CD14-positive monocyte (primary cell): Measurements from ENCODE around the gene KCNJ5. TPM values are rescaled to one million over a fixed set of nuclear protein-coding genes. Genes with fewer than 3 reads are reported as not detected.
A peak's percentile ranks its signal among the peaks of the same experiment; 100 is the strongest.

Experiments
- DNase-seq, 3 donors: peaks; one replicate each; pipeline ENCODE4 v3.0.0-alpha.2; 2011 to 2022
- H2AFZ ChIP-seq: 2 replicates; pipeline ENCODE4 v1.6.0; 2012; ENCODE audit warnings: mild to moderate bottlenecking, low read depth, low read length, inconsistent platforms; ENCODE audit not compliant: insufficient read depth, poor library complexity, severe bottlenecking
- H3K27ac ChIP-seq, 2 donors: 1 replicate in 1 of 2; 2 replicates in 1 of 2; pipeline ENCODE4 v1.5.1; 2012 to 2013; ENCODE audit warnings: low read length in 2 of 2, control low read depth in 1 of 2, inconsistent platforms in 1 of 2, low read depth in 1 of 2, mild to moderate bottlenecking in 1 of 2
- H3K27me3 ChIP-seq, 2 donors: one replicate each; pipeline versions ENCODE4 v1.6.0 to v1.6.1; 2011 to 2013; ENCODE audit warnings: low read length in 2 of 2; ENCODE audit not compliant: control insufficient read depth in 2 of 2, insufficient read depth in 2 of 2
- H3K36me3 ChIP-seq, 2 donors: replicated peaks in 1 of 2; 1 replicate in 1 of 2; 2 replicates in 1 of 2; pipeline versions ENCODE4 v1.5.1 to v1.6.1; 2012 to 2013; ENCODE audit warnings: low read length in 2 of 2, control low read depth in 1 of 2, inconsistent platforms in 1 of 2, mild to moderate bottlenecking in 1 of 2; ENCODE audit not compliant: insufficient read depth in 2 of 2, control insufficient read depth in 1 of 2
- H3K4me1 ChIP-seq, 2 donors: 1 replicate in 1 of 2; 2 replicates in 1 of 2; pipeline versions ENCODE4 v1.5.1 to v1.6.1; 2012 to 2013; ENCODE audit warnings: low read length in 2 of 2, control low read depth in 1 of 2, inconsistent platforms in 1 of 2, mild to moderate bottlenecking in 1 of 2, moderate library complexity in 1 of 2; ENCODE audit not compliant: insufficient read depth in 2 of 2, control insufficient read depth in 1 of 2
- H3K4me2 ChIP-seq: replicated peaks from 2 replicates; pipeline ENCODE3; 2012; ENCODE audit warnings: low read length, moderate library complexity, mild to moderate bottlenecking; ENCODE audit not compliant: poor library complexity, severe bottlenecking; ENCODE audit errors: extremely low read depth
- H3K4me3 ChIP-seq, 3 experiments: fragments of 200-600 bp in 1 of 3; sonication (generic) in 1 of 3; replicated peaks in 1 of 3; 1 replicate in 2 of 3; 2 replicates in 1 of 3; pipeline ENCODE4 v1.5.1; 2011 to 2013; ENCODE audit warnings: low read length in 3 of 3, mild to moderate bottlenecking in 3 of 3, control low read depth in 2 of 3, low read depth in 2 of 3, inconsistent platforms in 1 of 3, moderate library complexity in 1 of 3
- H3K79me2 ChIP-seq: 2 replicates; pipeline ENCODE4 v1.6.0; 2012; ENCODE audit warnings: mild to moderate bottlenecking, control low read depth, inconsistent platforms, low read length, moderate library complexity; ENCODE audit not compliant: insufficient read depth
- H3K9ac ChIP-seq: 2 replicates; pipeline ENCODE4 v1.6.0; 2017; ENCODE audit warnings: low read length, mild to moderate bottlenecking; ENCODE audit not compliant: insufficient read depth, poor library complexity, severe bottlenecking
- H3K9me3 ChIP-seq, 2 donors: replicated peaks in 1 of 2; 1 replicate in 1 of 2; 2 replicates in 1 of 2; pipeline versions ENCODE4 v1.5.1 to v1.6.1; 2012 to 2013; ENCODE audit warnings: low read length in 2 of 2, control low read depth in 1 of 2; ENCODE audit not compliant: control insufficient read depth in 1 of 2, insufficient read depth in 1 of 2
- H4K20me1 ChIP-seq: 2 replicates; pipeline ENCODE4 v1.6.0; 2012; ENCODE audit warnings: mild to moderate bottlenecking, low read length, control low read depth, moderate library complexity; ENCODE audit not compliant: insufficient read depth
- H3K27ac Mint-ChIP-seq, 7 donors: one replicate each; pipeline ENCODE4 v1.8.0; 2020; ENCODE audit warnings: mild to moderate bottlenecking in 7 of 7, mixed read lengths in 7 of 7, moderate library complexity in 6 of 7, inconsistent platforms in 2 of 7
- H3K27me3 Mint-ChIP-seq, 3 donors: one replicate each; pipeline ENCODE4 v1.8.0; 2021 to 2022; ENCODE audit warnings: low read depth in 3 of 3, mild to moderate bottlenecking in 3 of 3, mixed read lengths in 3 of 3, moderate library complexity in 3 of 3, inconsistent platforms in 1 of 3
- H3K36me3 Mint-ChIP-seq, 2 donors: one replicate each; pipeline ENCODE4 v1.8.0; 2020; ENCODE audit warnings: mixed read lengths in 2 of 2, inconsistent platforms in 1 of 2, mild to moderate bottlenecking in 1 of 2
- H3K4me1 Mint-ChIP-seq: one replicate; pipeline ENCODE4 v1.8.0; 2020; ENCODE audit warnings: mild to moderate bottlenecking, mixed read lengths
- H3K4me3 Mint-ChIP-seq, 2 donors: one replicate each; pipeline ENCODE4 v1.8.0; 2020; ENCODE audit warnings: mild to moderate bottlenecking in 2 of 2, mixed read lengths in 2 of 2, moderate library complexity in 1 of 2
- H3K9me3 Mint-ChIP-seq, 7 donors: one replicate each; pipeline ENCODE4 v1.8.0; 2020 to 2022; ENCODE audit warnings: mixed read lengths in 7 of 7, mild to moderate bottlenecking in 6 of 7, moderate library complexity in 6 of 7, inconsistent platforms in 2 of 7
- WGBS: methylation state at CpG from one replicate; pipeline ENCODE4 v1.1.5; 2013; ENCODE audit warnings: missing lambda C conversion rate; ENCODE audit not compliant: insufficient coverage; 5-methylcytosine and 5-hydroxymethylcytosine counted together
- intact Hi-C, 2 donors: fragments of 100-400 bp; cut with micrococcal nuclease; formaldehyde crosslinking; loops; one replicate each; pipeline versions ENCODE4 v1.15.0 to v1.15.1; 2023
- polyA plus RNA-seq, 3 donors: library from polyadenylated mRNA; depleted of rRNA in 1 of 3; unstranded in 2 of 3; stranded (reverse) in 1 of 3; fragments of 300-500 nt in 2 of 3; fragments of >200 nt in 1 of 3; fragmentation: Illumina TruSeq in 2 of 3; gene quantifications; 1 replicate in 2 of 3; 2 replicates in 1 of 3; pipeline ENCODE4 v1.2.3, GENCODE V29; 2012 to 2021
- TF ChIP-seq, protein P1 (sequence below): fragments of 200-600 bp; IDR thresholded peaks from one replicate; pipeline ENCODE4 v1.8.0; 2022; ENCODE audit warnings: antibody characterized with exemption, mild to moderate bottlenecking

Gene KCNJ5
- polyA plus RNA-seq, 3 donors: 0.03 TPM; not detected in 2

DNA sequence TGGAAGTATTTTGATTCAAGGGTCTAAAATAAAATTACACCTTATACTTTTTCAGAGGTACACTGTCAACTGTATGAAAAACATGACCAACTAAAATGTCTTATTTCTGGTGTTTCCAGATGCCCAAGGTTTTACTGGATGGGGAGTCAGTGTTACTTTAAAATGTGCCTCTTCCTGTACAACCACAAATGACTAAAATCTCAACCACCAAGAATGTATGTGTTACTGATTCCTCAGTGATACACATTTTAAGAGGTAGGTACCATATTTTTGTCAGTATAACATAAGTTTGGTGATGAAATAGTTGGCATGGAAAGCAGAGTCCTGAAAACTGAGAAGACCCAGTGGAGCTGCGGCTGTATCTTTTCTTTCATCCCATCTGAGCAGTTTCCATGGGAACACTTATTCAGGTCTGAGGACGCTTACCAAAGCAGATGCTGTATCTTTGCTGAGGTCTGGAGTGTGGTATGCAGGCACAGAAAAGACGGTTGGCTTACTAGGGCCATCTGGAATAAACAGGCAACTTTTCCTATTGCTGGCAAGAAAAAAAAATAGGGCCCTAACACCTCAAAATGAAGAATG, 72.7 kb downstream of the KCNJ5 start:
- Histone ChIP-seq H2AFZ (no peak overlapping the region), H3K9ac (no peak overlapping the region), H3K9me3 (no peaks in the 10 kb centered on the region), H3K36me3 (peaks cover 0 to 1% of the 10 kb centered on the region in 2 donors), H3K4me2 (no peak overlapping the region), H3K27ac (no peak overlapping the region), H3K4me1 (no peaks in the 10 kb centered on the region), H4K20me1 (no peaks in the 10 kb centered on the region), H3K79me2 (no peaks in the 10 kb centered on the region), H3K4me3 (no peak overlapping the region), H3K27me3 (no peaks in the 10 kb centered on the region)
- Mint-ChIP-seq H3K9me3 (no peaks in the 10 kb centered on the region), H3K4me3 (no peak overlapping the region), H3K27me3 (peaks cover 0 to 4% (median 2%) of the 10 kb centered on the region in 3 donors), H3K4me1 (peaks cover 5% of the 10 kb centered on the region), H3K27ac (no peak overlapping the region), H3K36me3 (peaks cover 0 to 8% of the 10 kb centered on the region in 2 donors)
- DNase-seq: no peak
- TF ChIP-seq, protein P1, sequence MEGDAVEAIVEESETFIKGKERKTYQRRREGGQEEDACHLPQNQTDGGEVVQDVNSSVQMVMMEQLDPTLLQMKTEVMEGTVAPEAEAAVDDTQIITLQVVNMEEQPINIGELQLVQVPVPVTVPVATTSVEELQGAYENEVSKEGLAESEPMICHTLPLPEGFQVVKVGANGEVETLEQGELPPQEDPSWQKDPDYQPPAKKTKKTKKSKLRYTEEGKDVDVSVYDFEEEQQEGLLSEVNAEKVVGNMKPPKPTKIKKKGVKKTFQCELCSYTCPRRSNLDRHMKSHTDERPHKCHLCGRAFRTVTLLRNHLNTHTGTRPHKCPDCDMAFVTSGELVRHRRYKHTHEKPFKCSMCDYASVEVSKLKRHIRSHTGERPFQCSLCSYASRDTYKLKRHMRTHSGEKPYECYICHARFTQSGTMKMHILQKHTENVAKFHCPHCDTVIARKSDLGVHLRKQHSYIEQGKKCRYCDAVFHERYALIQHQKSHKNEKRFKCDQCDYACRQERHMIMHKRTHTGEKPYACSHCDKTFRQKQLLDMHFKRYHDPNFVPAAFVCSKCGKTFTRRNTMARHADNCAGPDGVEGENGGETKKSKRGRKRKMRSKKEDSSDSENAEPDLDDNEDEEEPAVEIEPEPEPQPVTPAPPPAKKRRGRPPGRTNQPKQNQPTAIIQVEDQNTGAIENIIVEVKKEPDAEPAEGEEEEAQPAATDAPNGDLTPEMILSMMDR: no peak
- 100% methylated on average over 2 of the region's 3 CpGs for WGBS
- intact Hi-C loops: no loop called here

DNA sequence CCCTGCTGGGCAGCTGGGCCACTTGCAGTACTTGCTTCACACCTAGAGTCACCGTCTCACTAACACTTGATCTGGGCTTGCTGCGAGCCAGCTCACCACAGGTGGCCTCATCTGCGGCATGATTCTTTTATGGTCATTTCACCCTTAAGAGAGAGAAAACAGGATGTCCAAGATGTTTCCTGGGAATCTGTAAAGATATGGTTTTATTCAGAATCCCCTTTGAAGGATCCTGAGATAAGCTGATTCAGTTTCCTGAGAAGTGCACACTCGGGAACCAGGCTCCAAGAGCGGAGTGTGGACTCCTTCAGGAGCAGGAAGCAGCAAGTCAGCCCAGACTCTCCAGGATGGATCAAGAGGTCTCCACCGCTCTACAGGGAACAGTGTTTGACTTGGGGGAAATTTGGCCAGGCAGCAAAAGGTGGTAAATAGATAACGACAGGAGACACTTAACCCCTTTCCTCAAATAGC, 73.3 kb downstream of the KCNJ5 start:
- no peak overlapping the region for H3K4me3 ChIP-seq
- Mint-ChIP-seq H3K27me3 (no peaks in the 10 kb centered on the region), H3K4me3 (no peak overlapping the region), H3K36me3 (peaks cover 4 to 13% of the 10 kb centered on the region in 2 donors), H3K27ac (peak overlapping the region in 1 of 7 donors; percentile 5), H3K4me1 (peaks cover 5% of the 10 kb centered on the region), H3K9me3 (no peaks in the 10 kb centered on the region)
- no peaks in the 10 kb centered on the region for H3K79me2 ChIP-seq
- intact Hi-C loops: no loop called here
- H3K9me3 ChIP-seq: no peaks in the 10 kb centered on the region
- no peaks in the 10 kb centered on the region for H3K4me1 ChIP-seq
- no peaks in the 10 kb centered on the region for H3K27me3 ChIP-seq
- no peaks in the 10 kb centered on the region for H4K20me1 ChIP-seq
- H2AFZ ChIP-seq: no peak overlapping the region
- H3K27ac ChIP-seq: no peak overlapping the region
- no peak overlapping the region for H3K9ac ChIP-seq
- WGBS: 74% methylated on average over 5 of the region's 7 CpGs
- no peak for DNase-seq
- H3K4me2 ChIP-seq: no peak overlapping the region
- H3K36me3 ChIP-seq: peaks cover 0 to 8% of the 10 kb centered on the region in 2 donors
- TF ChIP-seq, protein P1: no peak
